ENCODE data around the gene ANKHD1.
A peak's percentile ranks its signal among the peaks of the same experiment; 100 is the strongest.

The ANKHD1 gene

DNA sequence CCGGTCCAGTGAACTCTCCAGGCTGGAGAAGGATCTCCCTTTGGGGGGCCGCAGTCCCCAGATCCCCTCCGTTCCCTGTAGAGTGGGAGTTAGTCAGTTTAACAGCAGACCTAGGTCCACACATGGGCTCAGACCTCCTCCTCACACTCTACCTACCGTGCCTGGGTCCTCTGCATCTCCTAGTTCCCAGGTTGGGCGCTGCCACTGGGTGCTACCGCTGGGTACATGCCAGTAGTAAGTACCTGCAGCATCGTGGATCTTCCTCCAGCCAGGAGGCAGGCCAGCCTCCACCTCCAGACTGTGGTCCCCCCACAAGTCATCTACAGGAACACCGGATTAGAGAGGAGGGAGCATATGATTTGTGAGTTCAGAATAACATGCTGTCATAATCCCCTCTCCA is 162.0 kb downstream of the ANKHD1 start:
- Histone ChIP-seq H3K27ac (ENCODE audit: extremely low read depth, low read depth, low read length) (peak overlapping the region; percentile 44; the same call in 1 of the 2 replicates), H3K9me3 (ENCODE audit: control insufficient read depth, insufficient read depth, low read depth, low read length) (no peaks in the 10 kb centered on the region), H3K36me3 (ENCODE audit: control insufficient read depth in 2 of 2, insufficient read depth in 1 of 2, low read length in 2 of 2) (peaks cover 6 to 64% of the 10 kb centered on the region in 2 experiments; a peak in 2 of 3 replicates), H3K4me3 (ENCODE audit: low read depth, low read length) (peak overlapping the region; percentile 86), H3K4me1 (ENCODE audit: control insufficient read depth, insufficient read depth, low read length) (0 out of 2 replicates have a peak, but pooled peaks cover 3% of the 10 kb centered on the region)
- ChIA-PET POLR2A (interaction anchor here (0.6 to 1.9 kb wide), 8 partner anchors 8 to 162 kb away, joined by 3 to 13 read pairs (median 4); partner anchors contain the start of genes ANKHD1, CD14, HARS1 and HARS2), CTCF (no interaction called here)
- TF ChIP-seq KLF16 (tag by site-specific recombination; IDR thresholded peaks at IDR 0.05) (no peak), ZNF654 (tag by site-specific recombination; IDR thresholded peaks at IDR 0.05; ENCODE audit: low read depth) (no peak), ZNF280D (tag by site-specific recombination; IDR thresholded peaks at IDR 0.05) (no peak), ZBTB48 (tag by site-specific recombination; IDR thresholded peaks at IDR 0.05) (no peak), MZF1 (tag by site-specific recombination; IDR thresholded peaks at IDR 0.05; ENCODE audit: borderline replicate concordance) (no peak), HOXD13 (CRISPR knock-in tag; IDR thresholded peaks at IDR 0.05; ENCODE audit: borderline replicate concordance) (no peak), EGR2 (tag by site-specific recombination; IDR thresholded peaks at IDR 0.05; ENCODE audit: low read depth) (no peak), TCF7L2 (IDR thresholded peaks at IDR 0.05; ENCODE audit: borderline replicate concordance, low read depth, low read length) (no peak), CTCF (tag by site-specific recombination; IDR thresholded peaks at IDR 0.05) (no peak)
- TF ChIP-seq, protein P1, sequence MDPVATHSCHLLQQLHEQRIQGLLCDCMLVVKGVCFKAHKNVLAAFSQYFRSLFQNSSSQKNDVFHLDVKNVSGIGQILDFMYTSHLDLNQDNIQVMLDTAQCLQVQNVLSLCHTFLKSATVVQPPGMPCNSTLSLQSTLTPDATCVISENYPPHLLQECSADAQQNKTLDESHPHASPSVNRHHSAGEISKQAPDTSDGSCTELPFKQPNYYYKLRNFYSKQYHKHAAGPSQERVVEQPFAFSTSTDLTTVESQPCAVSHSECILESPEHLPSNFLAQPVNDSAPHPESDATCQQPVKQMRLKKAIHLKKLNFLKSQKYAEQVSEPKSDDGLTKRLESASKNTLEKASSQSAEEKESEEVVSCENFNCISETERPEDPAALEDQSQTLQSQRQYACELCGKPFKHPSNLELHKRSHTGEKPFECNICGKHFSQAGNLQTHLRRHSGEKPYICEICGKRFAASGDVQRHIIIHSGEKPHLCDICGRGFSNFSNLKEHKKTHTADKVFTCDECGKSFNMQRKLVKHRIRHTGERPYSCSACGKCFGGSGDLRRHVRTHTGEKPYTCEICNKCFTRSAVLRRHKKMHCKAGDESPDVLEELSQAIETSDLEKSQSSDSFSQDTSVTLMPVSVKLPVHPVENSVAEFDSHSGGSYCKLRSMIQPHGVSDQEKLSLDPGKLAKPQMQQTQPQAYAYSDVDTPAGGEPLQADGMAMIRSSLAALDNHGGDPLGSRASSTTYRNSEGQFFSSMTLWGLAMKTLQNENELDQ (tag by site-specific recombination; IDR thresholded peaks at IDR 0.05; ENCODE audit: low read depth), result no peak
- TF ChIP-seq, protein P2, sequence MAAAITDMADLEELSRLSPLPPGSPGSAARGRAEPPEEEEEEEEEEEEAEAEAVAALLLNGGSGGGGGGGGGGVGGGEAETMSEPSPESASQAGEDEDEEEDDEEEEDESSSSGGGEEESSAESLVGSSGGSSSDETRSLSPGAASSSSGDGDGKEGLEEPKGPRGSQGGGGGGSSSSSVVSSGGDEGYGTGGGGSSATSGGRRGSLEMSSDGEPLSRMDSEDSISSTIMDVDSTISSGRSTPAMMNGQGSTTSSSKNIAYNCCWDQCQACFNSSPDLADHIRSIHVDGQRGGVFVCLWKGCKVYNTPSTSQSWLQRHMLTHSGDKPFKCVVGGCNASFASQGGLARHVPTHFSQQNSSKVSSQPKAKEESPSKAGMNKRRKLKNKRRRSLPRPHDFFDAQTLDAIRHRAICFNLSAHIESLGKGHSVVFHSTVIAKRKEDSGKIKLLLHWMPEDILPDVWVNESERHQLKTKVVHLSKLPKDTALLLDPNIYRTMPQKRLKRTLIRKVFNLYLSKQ (tag by site-specific recombination; IDR thresholded peaks at IDR 0.05; ENCODE audit: borderline replicate concordance), result no peak

DNA sequence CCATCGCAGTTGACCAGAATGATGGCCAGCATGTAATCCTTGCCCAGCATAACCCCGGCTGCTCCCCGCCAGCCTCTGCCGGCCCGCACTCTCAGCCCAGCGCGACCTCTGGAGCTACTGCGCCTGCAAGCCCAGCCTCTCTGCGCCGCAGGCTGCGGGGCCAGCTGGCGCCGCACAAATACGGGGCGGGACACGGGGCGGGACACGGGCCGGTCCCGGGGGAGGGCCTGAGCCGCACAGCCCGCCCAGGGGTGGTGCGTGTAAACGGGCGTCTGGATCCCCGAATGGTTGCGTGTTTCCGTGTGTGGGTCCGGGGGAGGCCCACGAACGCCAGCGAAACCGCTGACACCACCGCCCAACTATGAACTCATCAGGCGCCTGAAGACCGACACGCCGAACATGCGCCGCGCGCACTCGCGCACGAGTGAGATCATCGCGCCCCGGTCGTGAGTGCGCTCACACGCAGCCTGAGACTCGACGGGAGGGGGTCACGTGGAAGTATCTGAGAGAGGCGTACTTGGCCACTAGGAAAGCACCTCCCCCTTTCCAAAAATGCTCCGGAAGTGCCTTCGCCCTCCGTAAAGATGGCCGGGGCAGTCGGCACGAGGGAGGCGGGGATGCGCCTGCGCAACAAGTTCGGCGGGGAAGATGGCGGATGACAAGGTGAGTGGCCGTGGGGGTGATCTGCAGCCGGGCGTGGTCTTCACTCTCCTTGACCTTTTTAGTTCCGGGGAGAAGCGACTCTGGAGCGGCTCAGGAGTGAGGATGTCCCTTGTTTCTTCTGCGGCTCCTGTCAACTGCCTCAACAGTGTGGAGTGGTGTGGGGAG is 162.8 kb downstream of the ANKHD1 start, which contains the start of the genes APBB3 and SLC35A4:
APBB3 (minus strand) TSS at position 403 of the 828 bp plus-strand sequence; CDS start at position 50, 353 bp downstream.
SLC35A4 (plus strand) TSS at position 633 of the 828 bp plus-strand sequence. CDS start 2,342 bp downstream, outside the sequence.
- ChIA-PET CTCF (interaction anchor here (0.5 to 1.1 kb wide), 3 partner anchors 10 to 74 kb away, joined by 3 to 8 read pairs (median 3); no protein-coding TSS in a partner anchor), POLR2A (interaction anchor here (0.6 to 1.9 kb wide), 8 partner anchors 9 to 163 kb away, joined by 3 to 13 read pairs (median 4); partner anchors contain the start of genes ANKHD1, CD14, HARS1 and HARS2)
- peak within 1 kb of the TSS; percentile 86 for H3K4me3 ChIP-seq (ENCODE audit: low read depth, low read length)
- no peaks in the 10 kb centered on the region for H3K9me3 ChIP-seq (ENCODE audit: control insufficient read depth, insufficient read depth, low read depth, low read length)
- H3K4me1 ChIP-seq (ENCODE audit: control insufficient read depth, insufficient read depth, low read length), result 0 out of 2 replicates have a peak, but pooled peaks cover 3% of the 10 kb centered on the region
- peak within 1 kb of the TSS; percentile 44; the same call in 1 of the 2 replicates for H3K27ac ChIP-seq (ENCODE audit: extremely low read depth, low read depth, low read length)
- peaks cover 6 to 63% of the 10 kb centered on the region in 2 experiments; a peak in 2 of 3 replicates for H3K36me3 ChIP-seq (ENCODE audit: control insufficient read depth in 2 of 2, insufficient read depth in 1 of 2, low read length in 2 of 2)
- TF ChIP-seq OVOL3 (tag by site-specific recombination; IDR thresholded peaks at IDR 0.05) (peak; percentile 34; the same call in 1 of the 2 replicates), ZNF433 (tag by site-specific recombination; IDR thresholded peaks at IDR 0.05; ENCODE audit: low read depth) (no peak), FEZF1 (tag by site-specific recombination; IDR thresholded peaks at IDR 0.05) (0 out of 2 replicates have a peak, but pooled peaks have one; percentile 11), ZNF274 (IDR thresholded peaks at IDR 0.05; ENCODE audit: low read length) (no peak), ZNF274 (tag by site-specific recombination; IDR thresholded peaks at IDR 0.05; ENCODE audit: borderline replicate concordance) (no peak), ZFP41 (tag by site-specific recombination; IDR thresholded peaks at IDR 0.05; ENCODE audit: borderline replicate concordance) (no peak), SCRT1 (tag by site-specific recombination; IDR thresholded peaks at IDR 0.05; ENCODE audit: borderline replicate concordance) (peak; percentile 99), ZNF837 (tag by site-specific recombination; IDR thresholded peaks at IDR 0.05) (no peak), ZNF777 (tag by site-specific recombination; IDR thresholded peaks at IDR 0.05; ENCODE audit: borderline replicate concordance) (peak; percentile 97), EGR2 (tag by site-specific recombination; IDR thresholded peaks at IDR 0.05; ENCODE audit: low read depth) (no peak; the same call in 1 of the 2 replicates)
- TF ChIP-seq, protein P3, sequence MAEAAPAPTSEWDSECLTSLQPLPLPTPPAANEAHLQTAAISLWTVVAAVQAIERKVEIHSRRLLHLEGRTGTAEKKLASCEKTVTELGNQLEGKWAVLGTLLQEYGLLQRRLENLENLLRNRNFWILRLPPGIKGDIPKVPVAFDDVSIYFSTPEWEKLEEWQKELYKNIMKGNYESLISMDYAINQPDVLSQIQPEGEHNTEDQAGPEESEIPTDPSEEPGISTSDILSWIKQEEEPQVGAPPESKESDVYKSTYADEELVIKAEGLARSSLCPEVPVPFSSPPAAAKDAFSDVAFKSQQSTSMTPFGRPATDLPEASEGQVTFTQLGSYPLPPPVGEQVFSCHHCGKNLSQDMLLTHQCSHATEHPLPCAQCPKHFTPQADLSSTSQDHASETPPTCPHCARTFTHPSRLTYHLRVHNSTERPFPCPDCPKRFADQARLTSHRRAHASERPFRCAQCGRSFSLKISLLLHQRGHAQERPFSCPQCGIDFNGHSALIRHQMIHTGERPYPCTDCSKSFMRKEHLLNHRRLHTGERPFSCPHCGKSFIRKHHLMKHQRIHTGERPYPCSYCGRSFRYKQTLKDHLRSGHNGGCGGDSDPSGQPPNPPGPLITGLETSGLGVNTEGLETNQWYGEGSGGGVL (tag by site-specific recombination; IDR thresholded peaks at IDR 0.05), result peak; percentile 54; the same call in 1 of the 2 replicates

Measured in HEK293 (cell line).